Measurements from ENCODE around the gene TCP1. TPM values are rescaled to one million over a fixed set of nuclear protein-coding genes. Genes with fewer than 3 reads are reported as not detected.

Gene TCP1
- total and polyA plus RNA-seq, 2 of the 8 experiments (the other 6 are each of a cell fraction or from before 2014, with no cell fraction given) = 117 to 348 TPM

DNA sequence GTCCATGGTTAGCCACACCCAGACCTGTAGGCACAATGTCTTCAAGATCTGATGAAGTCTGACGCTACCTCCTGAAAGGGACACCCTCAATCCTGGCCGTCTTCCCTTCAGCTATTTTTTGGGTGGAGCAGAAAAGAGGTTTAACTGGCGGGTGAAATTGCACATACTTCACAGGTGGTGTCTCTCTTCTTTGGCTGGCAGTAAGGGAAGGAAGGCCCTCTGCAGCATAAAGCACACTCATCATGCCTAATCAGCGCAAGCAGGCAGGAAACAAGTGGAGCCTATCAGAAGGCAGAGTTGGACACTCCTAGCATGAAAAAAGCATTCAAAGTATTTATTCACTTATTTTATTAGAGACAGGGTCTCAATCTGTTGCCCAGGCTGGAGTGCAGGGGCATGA lies 43.5 kb upstream of the TCP1 start:
- Histone ChIP-seq H3K9me3 (ENCODE audit: insufficient read depth in 2 of 2, low read depth in 1 of 2, low read length in 1 of 2) (no peaks in the 10 kb centered on the region; a peak in 1 of 4 replicates), H2BK12ac (ENCODE audit: low read depth, low read length) (no peak overlapping the region), H4K5ac (ENCODE audit: insufficient read length, low read depth, low read length) (no peak overlapping the region), H3K4me2 (ENCODE audit: insufficient read depth in 1 of 2, low read depth in 2 of 2, low read length in 2 of 2) (no peak overlapping the region), H3K79me2 (ENCODE audit: control insufficient read depth in 1 of 2, insufficient read depth in 2 of 2, low read length in 2 of 2) (no peaks in the 10 kb centered on the region), H4K8ac (ENCODE audit: extremely low read depth, insufficient read depth, low read length) (no peak overlapping the region), H3K18ac (ENCODE audit: extremely low read depth, low read length) (no peak overlapping the region), H4K20me1 (replicated peaks in 1 of 2; ENCODE audit: control insufficient read depth in 1 of 2, insufficient read depth in 2 of 2, low read length in 2 of 2) (no peaks in the 10 kb centered on the region), H3K36me3 (ENCODE audit: control insufficient read depth in 2 of 4, insufficient read depth in 4 of 4, low read length in 3 of 4) (no peaks in the 10 kb centered on the region), H3K27me3 (replicated peaks in 1 of 4; ENCODE audit: control insufficient read depth in 3 of 4, extremely low read depth in 1 of 4, insufficient read depth in 3 of 4, low read length in 3 of 4) (no peaks in the 10 kb centered on the region; a peak in 1 of 7 replicates), H3K4me3 (ENCODE audit: extremely low read depth in 1 of 4, insufficient read depth in 2 of 4, low read depth in 3 of 4, low read length in 4 of 4) (no peak overlapping the region), H3K14ac (ENCODE audit: insufficient read length) (no peak overlapping the region), H2BK5ac (ENCODE audit: low read depth, low read length) (no peak overlapping the region), H3K4ac (replicated peaks; ENCODE audit: insufficient read length, low read depth, low read length) (no peak overlapping the region), H3K27ac (ENCODE audit: low read depth, low read length) (no peak overlapping the region), H2BK15ac (ENCODE audit: low read length) (no peak overlapping the region), H2AFZ (ENCODE audit: low read length) (no peak overlapping the region), H4K91ac (replicated peaks; ENCODE audit: insufficient read length, low read length) (no peak overlapping the region), H3K4me1 (replicated peaks in 1 of 4; ENCODE audit: control insufficient read depth in 3 of 4, insufficient read depth in 4 of 4, low read length in 3 of 4) (peaks cover 0 to 14% (median 7%) of the 10 kb centered on the region in 4 experiments; a peak in 5 of 7 replicates), H2BK120ac (replicated peaks; ENCODE audit: low read depth, low read length) (no peak overlapping the region), H2BK20ac (ENCODE audit: low read length) (no peak overlapping the region), H3K23ac (ENCODE audit: insufficient read length) (no peak overlapping the region), H2AK5ac (ENCODE audit: low read depth, low read length) (no peak overlapping the region), H3K79me1 (ENCODE audit: low read depth, low read length) (no peaks in the 10 kb centered on the region), H3K56ac (replicated peaks; ENCODE audit: insufficient read length, low read depth, low read length) (no peak overlapping the region), H3K23me2 (ENCODE audit: low read depth, low read length) (no peaks in the 10 kb centered on the region; the same call in 1 of the 2 replicates), H3K9ac (replicated peaks in 1 of 4; ENCODE audit: extremely low read depth in 1 of 4, low read depth in 3 of 4, low read length in 3 of 4) (no peak overlapping the region)
- no peak for TF ChIP-seq TAF1 (IDR thresholded peaks at IDR 0.05; ENCODE audit: low read depth, low read length)
- TF ChIP-seq TBP (IDR thresholded peaks at IDR 0.05; ENCODE audit: low read depth, low read length) = no peak
- TF ChIP-seq RNF2 (IDR thresholded peaks at IDR 0.05; ENCODE audit: borderline replicate concordance, low read depth, low read length, missing control alignments, poor library complexity, severe bottlenecking) = no peak
- TF ChIP-seq TEAD4 (IDR thresholded peaks at IDR 0.05; ENCODE audit: low read depth, low read length) = no peak
- no peak for TF ChIP-seq KDM5A (IDR thresholded peaks at IDR 0.05; ENCODE audit: low read length)
- TF ChIP-seq, protein P1, sequence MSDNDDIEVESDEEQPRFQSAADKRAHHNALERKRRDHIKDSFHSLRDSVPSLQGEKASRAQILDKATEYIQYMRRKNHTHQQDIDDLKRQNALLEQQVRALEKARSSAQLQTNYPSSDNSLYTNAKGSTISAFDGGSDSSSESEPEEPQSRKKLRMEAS (IDR thresholded peaks at IDR 0.05) = no peak
- TF ChIP-seq RBBP5 (IDR thresholded peaks at IDR 0.05; ENCODE audit: borderline replicate concordance, low read depth, low read length) = no peak
- TF ChIP-seq BCL11A (IDR thresholded peaks at IDR 0.05; ENCODE audit: low read depth in 2 of 2, low read length in 2 of 2) = no peak
- TF ChIP-seq POLR2A (IDR thresholded peaks at IDR 0.05; ENCODE audit: control extremely low read depth in 1 of 2, low read depth in 2 of 2, low read length in 2 of 2) = no peak
- no peak for TF ChIP-seq HDAC2 (IDR thresholded peaks at IDR 0.05; ENCODE audit: borderline replicate concordance in 1 of 2, low read depth in 2 of 2, low read length in 2 of 2)
- no peak for TF ChIP-seq SAP30 (IDR thresholded peaks at IDR 0.05; ENCODE audit: insufficient read depth, insufficient replicate concordance, low read length)
- TF ChIP-seq CBX8 (IDR thresholded peaks at IDR 0.05; ENCODE audit: borderline replicate concordance, low read depth, low read length) = no peak
- FAIRE-seq (no peak), DNase-seq (ENCODE audit: low read depth in 1 of 2, low spot score in 2 of 2) (no peak)
- ChIA-PET CTCF (ENCODE audit: partially characterized antibody) (interaction anchor here (1.3 to 3.7 kb wide), 3 partner anchors 10 to 335 kb away, joined by 3 to 14 read pairs (median 3); no protein-coding TSS in a partner anchor), POLR2A (ENCODE audit: partially characterized antibody) (interaction anchor here (1.2 to 1.8 kb wide), 3 partner anchors 10 to 42 kb away, joined by 3 to 4 read pairs (median 4); partner anchors contain the start of gene MRPL18)
- WGBS, 2 experiments (ENCODE audit: extremely low coverage in 1 of 2, insufficient coverage in 1 of 2, insufficient read length in 1 of 2, insufficient replicate concordance in 2 of 2, low coverage in 1 of 2, low lambda C conversion rate in 2 of 2, missing lambda C conversion rate in 1 of 2) = 94% methylated on average over 4 of the region's 4 CpGs; no CpG with 5 or more reads in 1 of the 2 experiments
